ENCODE measurements around the gene VPS4A.
"Not testable (repeated sequence)": the region's sequence is repeated elsewhere in the genome, so short reads cannot be mapped to it uniquely, and the experiment has no call there.

VPS4A gene

DNA sequence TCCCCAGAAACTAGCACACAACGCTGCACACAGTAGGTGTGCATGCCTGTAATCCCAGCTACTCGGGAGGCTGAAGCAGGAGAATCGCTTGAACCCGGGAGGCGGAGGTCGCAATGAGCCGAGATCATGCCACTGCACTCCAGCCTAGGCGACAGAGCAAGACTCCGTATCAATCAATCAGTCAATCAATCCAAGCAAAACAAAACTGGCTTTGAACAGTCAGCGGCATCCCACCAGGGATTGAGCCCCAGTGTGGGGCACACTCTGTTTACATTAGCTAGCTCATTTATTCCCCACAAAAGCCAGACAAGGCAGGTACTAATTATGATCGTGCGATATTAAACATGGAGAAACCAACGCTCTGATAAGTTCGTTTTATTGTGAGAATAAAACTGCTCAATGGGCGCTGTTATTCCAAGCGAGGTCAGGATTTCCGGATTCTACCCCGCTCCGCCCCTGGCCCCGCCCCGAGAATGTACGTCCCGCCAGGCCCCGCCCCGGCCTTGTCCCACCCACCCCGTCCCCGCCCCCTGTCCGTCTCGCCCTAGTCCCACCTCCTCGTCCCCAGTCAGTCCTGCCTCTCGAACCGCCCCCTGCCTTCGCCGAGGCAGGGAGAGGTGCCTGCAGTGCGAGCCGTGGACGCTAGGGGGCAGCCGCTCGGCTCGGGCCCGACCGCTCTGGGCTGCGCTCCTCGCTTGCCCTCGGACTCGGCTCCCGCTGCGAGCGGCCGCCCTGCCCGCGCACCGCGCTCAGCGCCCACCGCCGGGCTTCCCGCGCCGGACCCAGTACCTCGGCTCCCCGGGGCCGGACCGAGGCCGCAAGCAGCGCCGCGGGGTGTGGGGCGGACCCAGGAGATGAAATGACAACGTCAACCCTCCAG is at the start of gene VPS4A:
Gene VPS4A (plus strand): TSS at position 698 of the 880 bp plus-strand sequence. CDS start 162 bp downstream, at position 860.
- DNase-seq = peak; percentile 96

GRCh38 chr16:69266334-69267063 is 44.7 kb upstream of the VPS4A start:
- no peak for DNase-seq

- no peak for DNase-seq
Observed at GRCh38 chr16:69267633-69268032, 43.5 kb upstream of the VPS4A start.

DNA sequence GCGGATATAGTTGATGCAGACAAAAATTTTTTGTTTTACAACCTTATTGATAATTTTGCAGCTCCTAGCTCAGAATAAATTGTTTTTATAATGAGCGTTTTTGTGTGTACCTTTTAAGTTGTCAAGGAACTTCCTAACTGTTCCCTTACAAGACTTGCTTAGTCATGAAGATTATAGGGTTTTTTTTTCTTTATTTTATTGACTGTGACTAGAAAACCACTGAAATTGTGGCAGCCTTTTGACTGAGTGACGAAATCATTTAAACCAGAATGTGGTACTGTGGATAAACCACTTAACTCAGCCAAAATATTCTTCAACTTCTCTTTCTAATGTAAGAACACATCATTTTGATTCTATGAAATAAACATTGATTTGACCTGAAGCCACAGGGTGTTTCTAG is 40.8 kb upstream of the VPS4A start:
- peak; percentile 27 for DNase-seq

DNA sequence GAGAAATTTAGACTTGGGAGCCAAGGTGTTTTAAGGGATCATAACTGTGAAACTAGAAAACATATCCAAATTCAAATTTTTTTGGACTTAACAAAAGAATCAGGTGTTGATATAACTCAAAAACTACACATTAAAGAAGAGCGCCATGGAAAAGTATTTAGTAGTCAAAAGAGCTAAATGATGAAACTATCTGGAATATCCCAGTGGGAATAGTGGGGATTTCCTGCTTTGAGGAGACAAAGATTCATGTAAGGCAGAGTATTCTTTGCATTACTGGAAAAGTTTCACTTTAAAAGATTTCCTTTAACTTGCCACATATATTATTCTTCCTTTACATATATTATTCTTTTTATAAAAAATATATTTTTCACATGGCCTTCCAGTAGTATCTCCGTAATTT is 40.3 kb upstream of the VPS4A start:
- DNase-seq = no peak

DNA sequence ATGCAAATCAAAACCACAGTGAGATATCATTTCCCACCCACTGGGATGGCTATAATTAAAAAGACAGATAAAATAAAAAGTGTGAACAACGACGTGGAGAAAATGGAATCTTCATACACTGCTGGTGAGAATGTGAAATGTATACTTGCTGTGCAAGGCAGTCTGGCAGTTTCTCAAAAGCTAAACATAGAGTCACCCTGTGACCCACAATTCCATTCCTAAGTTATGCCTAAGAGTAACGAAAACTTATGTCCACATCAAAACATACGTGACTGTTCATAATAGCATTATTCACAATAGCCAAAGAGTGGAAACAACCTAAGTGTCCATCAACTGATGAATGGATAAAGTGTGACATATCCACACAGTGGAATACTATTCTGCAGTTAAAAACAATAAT is 38.1 kb upstream of the VPS4A start:
- peak; percentile 96 for DNase-seq

GRCh38 chr16:69274699-69275235 is 36.4 kb upstream of the VPS4A start:
- DNase-seq = no peak

DNA sequence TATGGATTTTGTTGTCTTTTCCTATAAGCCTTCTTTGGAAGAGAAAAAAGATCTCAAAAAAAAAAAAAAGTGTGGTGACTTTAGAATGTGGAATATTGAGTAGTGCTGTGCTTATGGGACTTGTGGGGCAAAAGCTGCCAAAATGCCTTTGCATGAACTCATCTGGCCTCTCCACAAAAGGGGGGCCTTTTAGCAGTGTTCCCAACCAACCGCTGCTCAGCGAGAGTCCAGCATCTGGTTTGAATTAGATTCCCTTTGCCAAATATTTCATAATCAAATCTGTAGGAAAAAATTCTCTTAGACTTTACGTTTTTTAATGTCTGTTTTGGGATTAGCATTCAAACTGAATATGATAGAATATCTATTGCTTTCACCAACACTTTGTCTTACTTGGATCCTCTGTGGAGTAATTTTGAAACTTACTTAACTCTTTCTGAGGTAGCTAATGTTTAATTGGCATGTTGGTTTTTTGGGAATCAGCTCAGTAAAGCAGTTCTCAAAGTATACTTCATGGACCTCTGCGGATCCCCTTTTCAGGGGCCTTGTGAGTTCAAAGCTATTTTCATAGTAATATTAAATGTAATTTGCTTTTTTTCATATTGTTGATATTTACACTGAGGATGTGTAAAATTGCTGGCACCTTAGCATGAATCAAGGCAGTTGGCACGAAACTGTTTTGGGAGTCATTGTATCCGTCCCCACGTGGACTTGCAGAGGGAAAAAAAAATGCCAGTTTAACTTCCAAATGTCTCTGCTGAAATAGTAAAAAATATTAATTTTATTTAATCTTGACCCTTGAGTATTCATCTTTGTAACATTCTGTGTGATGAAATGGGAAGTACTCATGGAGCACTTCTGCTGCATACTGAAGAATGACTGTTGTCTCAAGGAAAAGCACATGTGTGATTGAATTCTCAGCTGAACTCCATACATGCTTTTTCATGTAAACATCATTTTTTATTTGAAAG is 34.7 kb upstream of the VPS4A start:
- peak; percentile 99 for DNase-seq

GRCh38 chr16:69277413-69277812 is 33.7 kb upstream of the VPS4A start:
- no peak for DNase-seq

DNA sequence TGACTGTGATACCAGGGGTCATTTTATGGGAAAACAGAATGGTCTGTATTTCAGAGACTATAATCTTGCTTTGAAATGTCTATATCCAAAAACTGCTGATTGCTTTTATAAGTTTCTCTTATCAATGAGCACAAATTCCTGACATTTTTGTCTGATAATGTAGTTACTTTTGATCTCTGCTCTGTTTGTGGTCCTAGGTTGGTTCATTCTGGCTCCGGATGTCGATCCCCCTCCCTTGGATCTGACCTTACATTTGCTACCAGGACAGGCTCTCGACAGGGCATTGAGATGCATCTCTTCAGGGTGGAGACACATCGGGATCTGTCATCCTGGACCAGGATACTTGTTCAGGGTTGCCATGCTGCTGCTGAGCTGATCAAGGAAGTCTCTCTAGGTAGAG is 27.3 kb upstream of the VPS4A start:
- no peak for DNase-seq

DNA sequence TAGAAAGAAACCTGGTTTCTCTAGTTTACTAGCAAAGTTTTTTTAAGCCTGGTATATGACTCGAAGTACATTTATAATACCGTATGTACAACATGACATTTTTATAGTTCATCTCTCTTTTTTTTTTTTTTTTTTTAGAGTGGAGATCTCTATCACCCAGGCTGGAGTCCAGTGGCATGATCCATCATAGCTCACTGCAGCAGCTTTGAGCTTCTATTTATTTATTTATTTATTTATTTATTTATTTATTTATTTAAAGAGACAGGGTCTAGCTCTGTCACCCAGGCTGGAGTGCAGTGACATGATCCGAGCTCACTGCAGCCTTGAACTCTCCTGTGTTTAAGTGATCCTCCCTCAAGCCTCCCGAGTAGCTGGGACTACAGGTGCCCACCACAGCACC is 25.9 kb upstream of the VPS4A start:
- DNase-seq = no peak

DNA sequence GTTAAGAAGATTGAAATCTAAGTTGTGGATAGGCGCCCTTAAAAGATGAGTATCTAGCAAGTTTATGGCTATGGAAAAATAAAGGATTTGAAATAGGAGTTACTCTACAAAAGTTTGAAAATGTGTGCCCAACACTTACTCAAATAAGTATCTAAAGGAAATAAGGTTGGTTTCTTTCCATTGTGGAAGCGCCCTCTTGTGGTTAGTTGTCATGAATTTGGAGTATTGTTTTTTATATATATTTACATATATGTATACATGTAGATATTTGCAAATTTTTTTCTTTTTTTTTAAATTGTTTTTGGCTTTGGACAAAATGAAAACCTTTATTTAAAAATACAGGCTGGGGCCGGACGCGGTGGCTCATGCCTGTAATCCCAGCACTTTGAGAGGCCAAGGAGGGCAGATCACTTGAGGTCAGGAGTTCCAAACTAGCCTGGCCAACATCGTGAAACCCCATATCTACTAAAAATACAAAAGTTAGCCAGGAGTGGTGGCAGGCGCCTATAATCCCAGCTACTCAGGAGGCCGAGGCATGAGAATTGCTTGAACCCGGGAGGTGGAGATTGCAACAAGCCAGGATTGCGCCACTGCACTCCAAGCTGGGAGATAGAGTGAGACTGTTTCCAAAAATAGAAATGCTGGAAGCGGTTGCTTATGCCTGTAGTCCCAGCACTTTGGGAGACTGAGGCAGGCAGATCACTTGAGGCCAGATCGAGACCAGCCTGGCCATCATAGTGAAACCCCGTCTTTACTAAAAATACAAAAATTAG is 24.0 kb upstream of the VPS4A start:
- DNase-seq = peak; percentile 72

GRCh38 chr16:69291657-69292056 is 19.5 kb upstream of the VPS4A start:
- DNase-seq = not testable (repeated sequence)

DNA sequence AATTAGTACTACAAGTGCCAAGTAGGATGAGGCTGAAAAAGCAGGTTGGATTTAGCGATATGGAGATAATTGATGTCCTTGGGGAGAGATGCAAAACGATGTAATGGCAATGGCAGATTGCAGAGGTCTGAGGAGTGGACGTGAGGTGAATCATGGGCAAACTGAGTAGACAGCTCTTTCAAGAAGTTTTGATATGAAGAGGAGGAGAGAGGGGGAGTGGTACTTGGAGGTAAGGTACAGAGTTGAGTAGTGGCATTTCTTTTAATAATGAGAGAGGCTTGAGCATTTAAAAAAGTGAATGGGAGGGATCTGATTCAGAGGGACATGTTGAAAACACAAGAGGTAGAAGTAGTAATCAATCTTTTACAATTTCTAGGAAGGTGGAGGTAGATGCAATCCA is 17.7 kb upstream of the VPS4A start:
- DNase-seq = no peak

GRCh38 chr16:69294051-69294450 is 17.1 kb upstream of the VPS4A start:
- no peak for DNase-seq

GRCh38 chr16:69296771-69297170 is 14.4 kb upstream of the VPS4A start:
- DNase-seq = not testable (repeated sequence)

- DNase-seq = no peak
Observed at GRCh38 chr16:69298261-69298660, 12.9 kb upstream of the VPS4A start.

DNA sequence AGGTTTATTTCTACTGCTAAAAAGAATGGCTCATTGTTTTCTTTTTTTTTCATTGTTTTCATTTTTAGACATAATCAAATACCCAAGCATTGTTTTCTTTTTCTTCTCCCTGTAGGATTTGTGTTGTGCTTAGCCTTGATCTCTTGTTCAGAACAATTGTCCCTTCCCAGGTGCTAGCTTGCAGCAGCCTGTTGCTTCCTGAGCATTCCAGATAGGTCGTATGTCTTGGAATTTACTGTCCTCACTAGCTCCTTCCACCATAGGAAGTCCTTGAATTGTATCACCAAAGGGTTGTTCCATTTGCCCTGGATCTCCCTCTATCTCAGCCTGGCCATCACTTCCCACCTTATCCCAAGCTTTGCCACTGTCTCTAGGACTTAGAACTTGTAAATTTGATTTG is 10.0 kb upstream of the VPS4A start:
- no peak for DNase-seq

GRCh38 chr16:69301861-69302260 is 9.3 kb upstream of the VPS4A start:
- no peak for DNase-seq

DNA sequence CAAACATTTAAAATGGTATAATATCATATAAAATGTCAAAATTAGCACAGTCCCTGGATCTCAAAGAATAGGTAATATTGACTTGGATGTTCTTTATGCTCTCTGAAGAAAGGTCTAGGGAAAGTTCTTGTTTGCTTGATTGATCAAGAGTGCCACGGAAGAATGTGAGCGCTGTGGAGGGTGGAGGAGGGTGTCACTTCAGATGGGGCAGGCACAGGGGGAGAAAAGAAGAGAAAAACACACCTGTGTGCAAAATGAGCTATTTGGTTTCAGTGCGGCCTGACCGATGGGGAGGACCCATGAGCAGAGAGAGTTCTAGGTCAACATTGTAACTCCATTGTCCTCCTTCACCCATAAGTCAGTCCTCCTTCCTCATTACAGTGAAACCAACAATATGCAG is 8.8 kb upstream of the VPS4A start:
- no peak for DNase-seq

DNA sequence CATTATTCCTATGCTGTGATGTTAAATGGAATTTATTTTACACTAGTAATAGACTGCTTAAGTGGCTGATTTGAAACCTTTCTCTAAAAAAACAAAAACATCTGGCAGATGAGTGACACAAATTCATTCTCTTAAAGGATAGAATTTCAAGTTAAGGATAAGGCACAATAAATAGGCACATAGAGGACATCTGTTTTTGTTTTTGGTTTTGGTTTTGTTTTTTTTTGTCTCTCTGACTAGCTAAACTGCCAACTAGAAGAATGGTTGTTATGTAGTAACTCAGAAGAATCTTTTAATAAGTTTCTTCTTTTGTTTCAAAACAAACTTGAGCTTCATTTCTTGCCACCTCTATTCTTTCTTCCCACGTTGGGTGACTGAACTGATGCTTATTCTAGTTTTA is 5.1 kb upstream of the VPS4A start:
- DNase-seq = no peak

DNA sequence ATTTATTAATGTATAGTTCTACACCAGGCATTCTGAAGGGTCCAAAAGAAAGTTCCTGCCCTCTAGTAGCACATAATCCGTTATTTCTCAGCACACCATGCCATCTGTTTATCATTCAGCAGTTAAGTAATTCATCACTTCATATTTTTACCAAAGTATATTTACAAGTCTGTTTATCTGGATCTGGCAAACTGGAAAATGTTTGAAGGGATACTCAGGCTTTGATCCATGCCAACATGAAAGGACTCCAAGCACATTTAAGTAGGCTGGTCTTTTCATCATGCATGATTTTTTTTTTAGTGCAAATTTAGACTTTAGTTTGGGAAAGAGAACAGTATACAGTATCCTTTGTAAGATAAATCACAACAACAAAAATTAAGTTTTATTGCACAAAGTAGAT is 4.1 kb upstream of the VPS4A start:
- no peak for DNase-seq
